Ovary (tissue), 3 donors: ENCODE data around the gene PFAS.
A peak's percentile ranks its signal among the peaks of the same experiment; 100 is the strongest.

ENCODE experiments used
- CTCF ChIP-seq, 3 donors: fragments of 450-650 bp in 2 of 3; fragments of 200-600 bp in 1 of 3; IDR thresholded peaks; one replicate each; pipeline versions ENCODE4 v1.5.1 to v1.8.0; 2016 to 2022; ENCODE audit warnings: antibody characterized with exemption in 3 of 3, mild to moderate bottlenecking in 1 of 3
- EP300 ChIP-seq: sonication (generic); formaldehyde crosslinking; IDR thresholded peaks from one replicate; pipeline ENCODE4 v1.6.1; 2017; ENCODE audit warnings: antibody characterized with exemption
- POLR2A ChIP-seq: fragments of 450-650 bp; IDR thresholded peaks from one replicate; pipeline ENCODE4 v1.6.1; 2017; ENCODE audit warnings: antibody characterized with exemption, mild to moderate bottlenecking, moderate library complexity
- donor health status: DM: no; HTN: no; CAD: no.

GRCh38 chr17:8248751-8249607, at the start of gene PFAS:
- peak; percentile 61 for TF ChIP-seq POLR2A
- TF ChIP-seq CTCF (IDR thresholded peaks at IDR 0.05) = peak in 1 of 3 donors; percentile 14
- peak; percentile 66 for TF ChIP-seq EP300
